H1 (cell line): ENCODE results near the gene SATB2. TPM values are rescaled to one million over a fixed set of nuclear protein-coding genes. Genes with fewer than 3 reads are reported as not detected.

ENCODE experiments used
- CTCF ChIA-PET: fragments of 300-600 bp; sonication (Branson Sonifier 250); formaldehyde crosslinking; loops from one replicate; lab custom pipeline; 2021; ENCODE audit not compliant: partially characterized antibody; lab: Charles Lee
- POLR2A ChIA-PET: fragments of 300-600 bp; sonication (Branson Sonifier 250); formaldehyde crosslinking; loops from one replicate; lab custom pipeline; 2021; ENCODE audit warnings: inconsistent platforms; ENCODE audit not compliant: partially characterized antibody; lab: Charles Lee
- DNase-seq, 2 experiments: peaks; one replicate each; pipeline versions ENCODE4 v3.0.0 to v3.0.0-alpha.2; 2010 to 2022; ENCODE audit warnings: low spot score in 2 of 2, low read depth in 1 of 2, mixed read lengths in 1 of 2
- FAIRE-seq: peaks from 2 replicates; lab custom pipeline; 2011; peaks lifted over from hg19 to GRCh38; lab: Jason Lieb, UNC
- H2AFZ ChIP-seq: 2 replicates; pipeline ENCODE4 v1.8.1; 2012; ENCODE audit warnings: low read length, inconsistent platforms
- H2AK5ac ChIP-seq: 2 replicates; pipeline ENCODE4 v1.6.1; 2013; ENCODE audit warnings: low read depth, low read length
- H2BK120ac ChIP-seq: replicated peaks from 2 replicates; pipeline ENCODE3; 2013; ENCODE audit warnings: low read depth, low read length, inconsistent platforms
- H2BK12ac ChIP-seq: 2 replicates; pipeline ENCODE4 v1.6.1; 2013; ENCODE audit warnings: low read depth, low read length
- H2BK15ac ChIP-seq: 2 replicates; pipeline ENCODE4 v1.6.1; 2013; ENCODE audit warnings: low read length
- H2BK20ac ChIP-seq: 2 replicates; pipeline ENCODE4 v1.6.1; 2013; ENCODE audit warnings: low read length
- H2BK5ac ChIP-seq: 2 replicates; pipeline ENCODE4 v1.6.1; 2013; ENCODE audit warnings: low read depth, low read length
- H3K14ac ChIP-seq: 2 replicates; pipeline ENCODE4 v1.6.1; 2013; ENCODE audit warnings: inconsistent platforms; ENCODE audit not compliant: insufficient read length
- H3K18ac ChIP-seq: 2 replicates; pipeline ENCODE4 v1.6.1; 2013; ENCODE audit warnings: low read length; ENCODE audit errors: extremely low read depth
- H3K23ac ChIP-seq: 2 replicates; pipeline ENCODE4 v1.6.1; 2013; ENCODE audit warnings: inconsistent platforms; ENCODE audit not compliant: insufficient read length
- H3K23me2 ChIP-seq: 2 replicates; pipeline ENCODE4 v1.6.1; 2013; ENCODE audit warnings: low read depth, low read length
- H3K27ac ChIP-seq: 2 replicates; pipeline ENCODE4 v1.6.1; 2011; ENCODE audit warnings: low read depth, low read length, inconsistent platforms
- H3K27me3 ChIP-seq, 4 experiments: replicated peaks in 1 of 4; 1 replicate in 1 of 4; 2 replicates in 3 of 4; pipeline versions ENCODE4 v1.6.1 to v1.8.1; 2011 to 2013; ENCODE audit warnings: low read length in 3 of 4, mild to moderate bottlenecking in 3 of 4, inconsistent platforms in 2 of 4, mixed read lengths in 2 of 4, moderate library complexity in 1 of 4; ENCODE audit not compliant: control insufficient read depth in 3 of 4, insufficient read depth in 3 of 4; ENCODE audit errors: extremely low read depth in 1 of 4
- H3K36me3 ChIP-seq, 4 experiments: 2 replicates each; pipeline versions ENCODE4 v1.6.1 to v1.8.1; 2011 to 2013; ENCODE audit warnings: mild to moderate bottlenecking in 4 of 4, low read length in 3 of 4, moderate library complexity in 2 of 4, control low read depth in 1 of 4, inconsistent platforms in 1 of 4; ENCODE audit not compliant: insufficient read depth in 4 of 4, control insufficient read depth in 2 of 4
- H3K4ac ChIP-seq: replicated peaks from 2 replicates; pipeline ENCODE3; 2013; ENCODE audit warnings: low read length, low read depth, mixed read lengths, inconsistent platforms; ENCODE audit not compliant: insufficient read length
- H3K4me1 ChIP-seq, 4 experiments: replicated peaks in 1 of 4; 1 replicate in 1 of 4; 2 replicates in 3 of 4; pipeline versions ENCODE4 v1.6.1 to v1.8.1; 2011 to 2013; ENCODE audit warnings: low read length in 3 of 4, inconsistent platforms in 2 of 4, mixed read lengths in 1 of 4; ENCODE audit not compliant: insufficient read depth in 4 of 4, control insufficient read depth in 3 of 4
- H3K4me2 ChIP-seq, 2 experiments: 2 replicates each; pipeline versions ENCODE4 v1.6.1 to v1.8.1; 2011 to 2013; ENCODE audit warnings: low read depth in 2 of 2, low read length in 2 of 2, control low read depth in 1 of 2, inconsistent platforms in 1 of 2, mild to moderate bottlenecking in 1 of 2; ENCODE audit not compliant: insufficient read depth in 1 of 2
- H3K4me3 ChIP-seq, 4 experiments: fragments of 200-600, 300-600 bp in 1 of 4; sonication (generic), shearing (Covaris generic), sonication (Bioruptor Twin) in 1 of 4; 2 replicates each; pipeline versions ENCODE4 v1.5.1 to v1.8.1; 2011 to 2016; ENCODE audit warnings: low read length in 4 of 4, low read depth in 3 of 4, control low read depth in 2 of 4, inconsistent platforms in 2 of 4, mild to moderate bottlenecking in 2 of 4, mixed read lengths in 1 of 4, moderate library complexity in 1 of 4; ENCODE audit not compliant: insufficient read depth in 2 of 4; ENCODE audit errors: extremely low read depth in 1 of 4
- H3K56ac ChIP-seq: replicated peaks from 2 replicates; pipeline ENCODE3; 2013; ENCODE audit warnings: low read depth, mild to moderate bottlenecking, mixed read lengths, low read length, inconsistent platforms; ENCODE audit not compliant: insufficient read length
- H3K79me1 ChIP-seq: 2 replicates; pipeline ENCODE4 v1.6.1; 2013; ENCODE audit warnings: low read depth, low read length, control low read depth
- H3K79me2 ChIP-seq, 2 experiments: 2 replicates each; pipeline versions ENCODE4 v1.6.1 to v1.8.1; 2012 to 2013; ENCODE audit warnings: low read length in 2 of 2, mild to moderate bottlenecking in 2 of 2, inconsistent platforms in 1 of 2; ENCODE audit not compliant: insufficient read depth in 2 of 2, control insufficient read depth in 1 of 2
- H3K9ac ChIP-seq, 4 experiments: replicated peaks in 1 of 4; 1 replicate in 1 of 4; 2 replicates in 3 of 4; pipeline versions ENCODE4 v1.6.1 to v1.8.1; 2011 to 2013; ENCODE audit warnings: low read depth in 3 of 4, low read length in 3 of 4, control low read depth in 2 of 4, mild to moderate bottlenecking in 2 of 4, moderate library complexity in 2 of 4, inconsistent platforms in 1 of 4; ENCODE audit errors: extremely low read depth in 1 of 4
- H3K9me3 ChIP-seq, 2 experiments: 2 replicates each; pipeline versions ENCODE4 v1.6.1 to v1.8.1; 2012 to 2013; ENCODE audit warnings: mild to moderate bottlenecking in 2 of 2, moderate library complexity in 2 of 2, control low read depth in 1 of 2, inconsistent platforms in 1 of 2, low read depth in 1 of 2, low read length in 1 of 2, mixed read lengths in 1 of 2; ENCODE audit not compliant: insufficient read depth in 2 of 2
- H4K20me1 ChIP-seq, 2 experiments: replicated peaks in 1 of 2; 2 replicates each; pipeline versions ENCODE3 to v1.8.1; 2011 to 2013; ENCODE audit warnings: inconsistent platforms in 2 of 2, low read length in 2 of 2, mild to moderate bottlenecking in 1 of 2; ENCODE audit not compliant: insufficient read depth in 2 of 2, control insufficient read depth in 1 of 2
- H4K5ac ChIP-seq: 2 replicates; pipeline ENCODE4 v1.6.1; 2013; ENCODE audit warnings: low read length, low read depth, mixed read lengths, inconsistent platforms; ENCODE audit not compliant: insufficient read length
- H4K8ac ChIP-seq: 2 replicates; pipeline ENCODE4 v1.8.0; 2013; ENCODE audit warnings: mild to moderate bottlenecking, moderate library complexity, low read length, inconsistent platforms; ENCODE audit not compliant: insufficient read depth; ENCODE audit errors: extremely low read depth
- H4K91ac ChIP-seq: replicated peaks from 2 replicates; pipeline ENCODE3; 2013; ENCODE audit warnings: low read length, mixed read lengths, inconsistent platforms; ENCODE audit not compliant: insufficient read length
- CBX8 ChIP-seq: fragments of 300-800, 300-1000 bp; sonication (generic); IDR thresholded peaks from 2 replicates; pipeline ENCODE4 v1.7.1; 2016; ENCODE audit warnings: low read depth, low read length, borderline replicate concordance
- EZH2 ChIP-seq: fragments of 200-600 bp; sonication (generic); IDR thresholded peaks from 2 replicates; pipeline ENCODE4 v1.7.1; 2012; ENCODE audit warnings: low read depth, mild to moderate bottlenecking, moderate library complexity, low read length, inconsistent platforms; ENCODE audit not compliant: severe bottlenecking
- JUND ChIP-seq: IDR thresholded peaks from 2 replicates; pipeline ENCODE4 v1.6.1; 2011; ENCODE audit warnings: mild to moderate bottlenecking, improper control_type of control experiment, low read length
- KDM1A ChIP-seq: fragments of 200-600, 300-600 bp; sonication (generic); IDR thresholded peaks from 2 replicates; pipeline ENCODE4 v1.7.1; 2016; ENCODE audit warnings: mild to moderate bottlenecking, low read length, borderline replicate concordance
- NRF1 ChIP-seq: IDR thresholded peaks from 2 replicates; pipeline ENCODE4 v1.6.1; 2011; ENCODE audit warnings: mild to moderate bottlenecking, low read depth, low read length, improper control_type of control experiment
- POLR2A ChIP-seq, 2 experiments: IDR thresholded peaks; 1 replicate in 1 of 2; 2 replicates in 1 of 2; pipeline ENCODE4 v1.6.1; 2011; ENCODE audit warnings: low read depth in 2 of 2, low read length in 2 of 2, mild to moderate bottlenecking in 2 of 2; ENCODE audit errors: control extremely low read depth in 1 of 2
- RNF2 ChIP-seq: fragments of 200-900, 300-1000 bp; sonication (generic); IDR thresholded peaks from 2 replicates; pipeline ENCODE4 v1.7.1; 2016; ENCODE audit warnings: borderline replicate concordance, low read depth, mild to moderate bottlenecking, antibody characterized with exemption, low read length; ENCODE audit not compliant: poor library complexity, severe bottlenecking; ENCODE audit errors: missing control alignments
- SIN3A ChIP-seq, 2 experiments: IDR thresholded peaks in 1 of 2; conservative IDR thresholded peaks in 1 of 2; 2 replicates each; pipeline ENCODE4 v1.6.1; 2011 to 2012; ENCODE audit warnings: low read length in 2 of 2, improper control_type of control experiment in 1 of 2, low read depth in 1 of 2, mild to moderate bottlenecking in 1 of 2
- TEAD4 ChIP-seq: IDR thresholded peaks from 2 replicates; pipeline ENCODE4 v1.6.1; 2012; ENCODE audit warnings: low read depth, low read length, inconsistent platforms, mixed read lengths
- WGBS, 2 experiments: shearing (Covaris generic) in 1 of 2; methylation state at CpG; one replicate each; pipeline versions ENCODE4 v1.1.6 to v1.1.7; 2013 to 2015; ENCODE audit warnings: low lambda C conversion rate in 2 of 2, mixed read lengths in 2 of 2, inconsistent platforms in 1 of 2, low coverage in 1 of 2, missing lambda C conversion rate in 1 of 2; ENCODE audit not compliant: insufficient replicate concordance in 2 of 2, insufficient coverage in 1 of 2, insufficient read length in 1 of 2; ENCODE audit errors: extremely low coverage in 1 of 2, missing lambda C conversion rate in 1 of 2; 5-methylcytosine and 5-hydroxymethylcytosine counted together
- polyA plus RNA-seq, 7 experiments: library from polyadenylated mRNA; depleted of rRNA in 3 of 7; stranded (reverse) in 5 of 7; unstranded in 2 of 7; fragments of >200 nt in 5 of 7; fragments of 200-250 nt in 2 of 7; gene quantifications; 1 replicate in 5 of 7; 2 replicates in 1 of 7; 4 replicates in 1 of 7; pipeline versions ENCODE4 v1.2.1 to v1.2.3, GENCODE V29; 2011 to 2013; ENCODE audit warnings: missing spikeins in 2 of 7, mixed read lengths in 2 of 7
- total RNA-seq: library from RNA; stranded (reverse); fragmentation: NEBNext Ultra II Directional; extraction: Animal tissue kit (Norgen Biotek cat#: 25700); gene quantifications from 2 replicates; pipeline ENCODE4 v1.2.1, GENCODE V29; 2021

SATB2 gene
- total and polyA plus RNA-seq, 2 of the 8 experiments (the other 6 are each of a cell fraction or from before 2014, with no cell fraction given), result 1.3 to 5.7 TPM

DNA sequence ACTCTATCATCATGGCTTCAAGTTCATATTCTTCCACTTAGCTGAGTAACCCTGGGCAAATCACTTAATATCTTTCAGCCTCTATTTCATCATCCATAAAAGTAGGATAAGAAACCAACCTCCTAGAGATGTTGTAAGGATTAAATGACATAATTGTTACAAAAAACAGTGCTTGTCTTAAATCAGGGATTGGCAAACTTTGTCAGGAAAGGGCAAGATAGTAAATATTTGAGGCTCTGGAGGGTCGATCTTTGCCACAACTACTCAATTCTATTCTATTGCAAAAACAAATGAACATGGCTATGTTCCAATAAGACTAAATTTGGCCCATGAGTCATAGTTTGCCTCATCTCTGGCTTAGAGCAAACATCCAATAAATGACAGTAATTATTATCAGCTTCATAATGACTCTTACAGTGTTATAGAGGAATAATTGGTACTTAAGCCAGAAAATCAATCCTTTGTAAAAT lies 184.7 kb downstream of the SATB2 start:
- H2AK5ac ChIP-seq, result no peak overlapping the region
- no peak overlapping the region for H3K4me3 ChIP-seq
- no peak overlapping the region for H3K18ac ChIP-seq
- H3K56ac ChIP-seq, result no peak overlapping the region
- H3K4me2 ChIP-seq, result no peak overlapping the region
- H2BK5ac ChIP-seq, result no peak overlapping the region
- 83% methylated on average over 1 of the region's 1 CpG; no CpG with 5 or more reads in 1 of the 2 experiments for WGBS, 2 experiments
- no peak overlapping the region for H3K23ac ChIP-seq
- H2AFZ ChIP-seq, result no peak overlapping the region
- H2BK15ac ChIP-seq, result no peak overlapping the region
- FAIRE-seq (no peak), DNase-seq (no peak)
- H3K27ac ChIP-seq, result no peak overlapping the region
- POLR2A ChIA-PET, result no interaction called here
- H3K79me2 ChIP-seq, result no peaks in the 10 kb centered on the region
- H4K8ac ChIP-seq, result no peak overlapping the region
- H4K5ac ChIP-seq, result no peak overlapping the region
- CTCF ChIA-PET, result no interaction called here
- H2BK20ac ChIP-seq, result no peak overlapping the region
- H3K4ac ChIP-seq, result no peak overlapping the region
- H3K4me1 ChIP-seq, result peaks cover 0 to 3% (median under 1%) of the 10 kb centered on the region in 4 experiments; a peak in 5 of 7 replicates
- H2BK12ac ChIP-seq, result no peak overlapping the region
- H3K9me3 ChIP-seq, result no peaks in the 10 kb centered on the region
- H3K36me3 ChIP-seq, result no peaks in the 10 kb centered on the region
- H3K23me2 ChIP-seq, result no peaks in the 10 kb centered on the region
- H2BK120ac ChIP-seq, result no peak overlapping the region
- no peak overlapping the region for H3K9ac ChIP-seq
- no peaks in the 10 kb centered on the region for H3K27me3 ChIP-seq
- H4K20me1 ChIP-seq, result no peaks in the 10 kb centered on the region
- TF ChIP-seq KDM1A, result no peak
- no peak for TF ChIP-seq SIN3A (conservative IDR thresholded peaks at IDR 0.05 in 1 of 2, IDR thresholded peaks at IDR 0.05 in 1 of 2; ENCODE audit: low read depth in 1 of 2, low read length in 2 of 2)
- TF ChIP-seq TEAD4, result no peak
- TF ChIP-seq RNF2, result no peak
- TF ChIP-seq EZH2, result no peak
- no peak for TF ChIP-seq CBX8
- TF ChIP-seq POLR2A (IDR thresholded peaks at IDR 0.05; ENCODE audit: control extremely low read depth in 1 of 2, low read depth in 2 of 2, low read length in 2 of 2), result no peak
- TF ChIP-seq JUND, result no peak
- TF ChIP-seq NRF1, result no peak
- H3K14ac ChIP-seq, result no peak overlapping the region
- no peak overlapping the region for H4K91ac ChIP-seq
- H3K79me1 ChIP-seq, result no peaks in the 10 kb centered on the region
